GM21529 (cell line): ENCODE results near the gene CAMTA1.
"Not testable (repeated sequence)": the region's sequence is repeated elsewhere in the genome, so short reads cannot be mapped to it uniquely, and the experiment has no call there.

Experiments
- ATAC-seq: cut with Tn5 transposase; IDR thresholded peaks from one replicate; pipeline ENCODE4 v1.9.1; 2021; ENCODE audit not compliant: unreplicated experiment

CAMTA1 gene

DNA sequence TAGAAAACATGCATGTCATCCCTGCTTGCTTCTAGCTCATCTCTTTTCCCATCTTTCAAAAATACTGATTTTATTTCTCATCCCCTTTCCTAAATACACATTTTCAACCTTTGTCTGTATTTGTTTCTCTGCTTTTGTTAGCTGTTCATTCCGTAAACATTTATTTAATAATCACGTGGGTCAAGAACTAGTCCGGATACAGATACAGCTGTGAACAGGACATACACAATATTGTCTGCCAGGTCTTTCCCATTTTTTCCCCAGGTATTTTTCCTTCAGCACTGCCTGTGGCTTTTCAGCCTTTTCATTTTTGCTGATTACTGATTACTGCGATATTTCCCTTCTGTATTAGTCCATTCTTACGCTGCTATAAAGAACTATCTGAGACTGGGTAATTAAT, 1004.6 kb downstream of the CAMTA1 start:
- no peak for ATAC-seq

DNA sequence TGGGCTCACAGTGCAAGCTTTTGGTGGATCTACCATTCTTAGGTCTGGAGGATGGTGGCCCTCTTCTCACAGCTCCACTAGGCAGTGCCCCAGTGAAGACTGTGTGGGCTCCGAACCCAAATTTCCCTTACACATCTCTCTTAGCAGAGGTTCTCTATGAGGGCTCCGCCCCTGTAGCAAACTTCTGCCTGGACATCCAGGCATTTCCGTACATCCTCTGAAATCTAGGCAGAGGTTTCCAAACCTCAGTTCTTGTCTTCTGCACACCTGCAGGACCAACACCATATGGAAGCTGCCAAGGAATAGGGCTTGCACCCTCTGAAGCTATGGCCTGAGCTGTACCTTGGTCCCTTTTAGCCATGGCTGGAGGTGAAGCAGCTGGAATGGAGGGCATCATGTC, 1005.8 kb downstream of the CAMTA1 start:
- not testable (repeated sequence) for ATAC-seq

DNA sequence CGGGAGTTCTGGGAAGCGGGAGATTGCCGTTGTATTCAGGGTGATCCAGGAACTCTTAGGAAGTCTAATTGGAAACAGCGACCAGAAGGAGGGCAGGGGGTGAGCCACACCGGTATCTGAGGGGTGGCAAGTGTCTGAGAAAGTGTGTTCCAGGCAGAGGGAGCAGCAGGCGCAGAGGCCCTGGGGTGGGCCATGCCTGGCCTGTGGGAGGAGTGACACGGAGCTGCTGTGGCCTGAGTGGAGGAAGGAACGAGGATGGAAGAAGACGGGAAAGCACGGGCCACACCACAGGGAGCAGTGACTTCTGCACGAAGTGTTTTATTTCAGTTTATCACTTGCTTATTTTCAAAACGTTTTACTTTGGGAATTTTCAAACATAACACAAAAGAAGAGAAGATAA, 1010.2 kb downstream of the CAMTA1 start:
- no peak for ATAC-seq

DNA sequence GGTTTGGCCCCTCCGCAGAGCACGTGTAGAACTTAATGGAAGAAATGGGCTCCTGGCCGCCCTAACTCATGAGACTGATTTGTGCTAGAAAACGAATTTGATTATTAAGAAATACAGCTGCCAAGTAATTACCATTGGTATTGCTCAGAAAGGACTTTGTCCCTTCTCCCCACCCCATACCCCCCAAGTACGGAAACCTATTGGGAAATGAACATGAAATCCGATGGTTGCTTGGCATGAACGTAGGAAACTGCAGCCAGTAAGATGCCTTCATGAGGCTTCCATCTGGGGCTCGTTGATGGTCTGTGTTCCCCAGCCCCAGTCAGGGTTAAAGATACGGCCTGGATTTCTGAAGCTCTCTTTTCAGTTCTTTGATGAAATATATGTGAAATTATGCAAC, 1020.2 kb downstream of the CAMTA1 start:
- no peak for ATAC-seq

DNA sequence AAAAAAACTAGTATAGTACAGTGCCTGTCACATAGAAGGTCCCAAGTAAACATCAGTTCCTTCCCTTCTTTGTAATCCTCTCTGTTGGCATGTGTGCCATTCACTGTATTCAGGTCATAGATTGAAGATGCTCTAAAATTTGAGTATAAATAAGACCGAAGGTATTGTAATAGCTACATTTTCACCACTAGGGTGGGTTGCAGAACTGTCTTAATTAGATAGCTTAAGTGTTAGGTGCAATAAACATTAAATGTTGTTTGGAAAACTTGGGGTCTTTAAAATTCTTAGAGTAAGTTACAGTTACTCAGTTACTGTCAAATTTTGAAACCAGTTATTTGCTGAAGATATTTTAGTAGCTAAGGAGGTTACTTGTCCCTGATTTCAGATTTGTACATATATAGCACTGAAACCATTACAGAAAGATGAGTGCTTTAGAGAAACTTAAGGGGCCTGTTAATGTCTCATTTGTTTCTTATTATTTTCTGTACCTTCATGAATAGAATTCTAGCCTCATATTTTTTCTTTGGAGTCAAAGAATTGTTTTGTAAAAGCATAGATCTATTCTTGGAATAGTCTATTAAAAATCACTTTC, 1023.1 kb downstream of the CAMTA1 start:
- no peak for ATAC-seq

DNA sequence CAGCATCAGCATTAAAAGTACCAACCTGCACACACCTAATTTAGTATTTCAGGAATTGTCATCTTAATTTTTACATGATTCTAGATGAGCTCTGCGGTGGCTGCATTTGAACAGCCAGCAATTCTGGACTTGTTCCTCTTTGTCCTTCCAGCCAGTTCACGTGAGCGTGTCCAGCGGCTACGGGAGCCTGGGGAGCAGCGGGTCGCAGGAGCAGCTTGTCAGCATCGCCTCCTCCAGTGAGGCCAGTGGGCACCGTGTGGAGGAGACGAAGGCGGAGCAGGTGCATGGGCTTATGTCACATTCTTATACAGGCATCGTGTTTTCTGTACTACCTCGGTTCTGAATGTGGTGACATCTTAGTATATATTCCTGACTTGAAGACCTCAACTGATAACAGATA, 1024.5 kb downstream of the CAMTA1 start:
- no peak for ATAC-seq

DNA sequence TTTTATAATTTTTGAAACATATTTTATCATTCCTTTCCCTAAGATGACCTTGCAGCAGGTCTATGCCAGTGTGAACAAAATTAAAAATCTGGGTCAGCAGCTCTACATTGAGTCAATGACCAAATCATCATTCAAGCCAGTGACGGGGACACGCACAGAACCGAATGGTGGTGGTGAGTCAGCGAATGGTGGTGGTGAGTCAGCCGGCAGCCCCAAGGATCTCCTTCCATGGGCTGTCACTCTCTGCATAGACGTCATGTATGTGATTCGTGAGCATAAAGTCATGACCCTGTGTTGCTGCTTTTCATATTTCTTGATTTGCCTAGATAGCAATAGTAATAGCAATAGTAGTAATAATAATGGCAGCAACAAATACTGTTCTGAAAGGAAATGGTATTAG, 1025.1 kb downstream of the CAMTA1 start:
- ATAC-seq: no peak

DNA sequence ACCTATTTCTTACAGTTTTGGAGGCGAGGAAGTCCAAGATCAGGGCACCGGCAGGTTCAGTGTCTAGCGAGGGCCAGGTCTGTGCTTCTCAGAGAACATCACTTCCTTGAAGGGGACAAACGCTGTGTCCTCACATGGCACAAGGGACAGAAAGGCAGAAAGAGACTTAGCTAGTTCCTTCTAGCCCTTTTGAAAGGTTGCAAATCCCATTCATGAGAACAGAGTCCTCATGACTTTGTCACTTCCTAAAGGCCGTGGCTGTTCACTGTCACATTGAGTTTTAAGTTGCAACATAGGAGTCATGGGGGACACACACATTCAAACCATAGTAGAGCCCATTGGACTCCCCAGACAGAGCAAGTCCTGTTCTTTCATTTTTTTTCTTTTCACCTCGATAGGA, 1026.2 kb downstream of the CAMTA1 start:
- no peak for ATAC-seq

- no peak for ATAC-seq
Observed at GRCh38 chr1:7813677-7814373, 1028.6 kb downstream of the CAMTA1 start.
